Chondrocyte (in vitro differentiated cells): ENCODE results near the gene AFAP1. TPM values are rescaled to one million over a fixed set of nuclear protein-coding genes. Genes with fewer than 3 reads are reported as not detected.

Source experiments
- DNase-seq: peaks from one replicate; pipeline ENCODE4 v3.0.0; 2021; ENCODE audit warnings: mixed read lengths, low spot score
- H3K27ac Mint-ChIP-seq: one replicate; pipeline ENCODE4 v1.8.0; 2021; ENCODE audit warnings: mild to moderate bottlenecking, moderate library complexity, mixed read lengths; ENCODE audit not compliant: unreplicated experiment
- H3K27me3 Mint-ChIP-seq: 2 replicates; pipeline ENCODE4 v1.8.0; 2021; ENCODE audit warnings: low read depth, mixed read lengths
- H3K36me3 Mint-ChIP-seq: 2 replicates; pipeline ENCODE4 v1.8.0; 2021; ENCODE audit warnings: low read depth, mixed read lengths
- H3K4me1 Mint-ChIP-seq: 2 replicates; pipeline ENCODE4 v1.8.0; 2021; ENCODE audit warnings: low read depth, mild to moderate bottlenecking, mixed read lengths
- H3K4me3 Mint-ChIP-seq: one replicate; pipeline ENCODE4 v1.8.0; 2021; ENCODE audit warnings: mild to moderate bottlenecking, moderate library complexity, mixed read lengths; ENCODE audit not compliant: unreplicated experiment
- H3K9me3 Mint-ChIP-seq: 2 replicates; pipeline ENCODE4 v1.8.0; 2021; ENCODE audit warnings: low read depth, mixed read lengths
- CTCF ChIP-seq: fragments of 200-600 bp; sonication (generic); IDR thresholded peaks from 2 replicates; pipeline ENCODE4 v1.5.0; 2021; ENCODE audit warnings: antibody characterized with exemption, mild to moderate bottlenecking, moderate library complexity
- total RNA-seq: library from RNA; stranded (reverse); gene quantifications from 3 replicates; pipeline ENCODE4 v1.2.1, GENCODE V29; 2021

Gene AFAP1
- total RNA-seq, 1 donor from 2014 or later = 118 TPM

DNA sequence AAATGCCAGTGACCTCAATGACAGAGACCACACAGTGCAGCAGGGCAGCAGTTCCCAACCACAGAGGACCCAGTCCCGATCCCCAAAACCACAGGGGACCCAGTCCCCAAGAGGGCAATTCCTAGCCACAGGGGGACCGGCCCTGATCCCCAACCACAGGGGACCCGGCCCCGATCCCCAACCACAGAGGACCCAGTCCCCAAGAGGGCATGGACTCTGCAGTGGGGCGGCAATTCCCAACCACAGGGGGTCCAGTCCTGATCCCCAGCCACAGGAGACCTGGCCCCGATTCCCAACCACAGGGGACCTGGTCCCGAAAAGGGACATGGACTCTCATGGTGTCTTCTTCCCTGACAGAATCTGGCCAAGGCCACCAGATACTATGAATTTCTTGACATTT lies 136.3 kb downstream of the AFAP1 start:
- Mint-ChIP-seq H3K36me3 (peaks cover 24% of the 10 kb centered on the region), H3K9me3 (no peaks in the 10 kb centered on the region), H3K27ac (peak overlapping the region; percentile 95), H3K27me3 (no peaks in the 10 kb centered on the region), H3K4me1 (peaks cover 66% of the 10 kb centered on the region), H3K4me3 (no peak overlapping the region)
- no peak for DNase-seq
- TF ChIP-seq CTCF = no peak

- no peak for DNase-seq
- H3K27ac Mint-ChIP-seq = peak overlapping the region; percentile 81
- H3K9me3 Mint-ChIP-seq = no peaks in the 10 kb centered on the region
- TF ChIP-seq CTCF = peak; percentile 90
- no peak overlapping the region for H3K4me3 Mint-ChIP-seq
- H3K27me3 Mint-ChIP-seq = no peaks in the 10 kb centered on the region
- H3K36me3 Mint-ChIP-seq = peaks cover 26% of the 10 kb centered on the region
- H3K4me1 Mint-ChIP-seq = peaks cover 55% of the 10 kb centered on the region
Observed at GRCh38 chr4:7802093-7802726, 137.5 kb downstream of the AFAP1 start.

DNA sequence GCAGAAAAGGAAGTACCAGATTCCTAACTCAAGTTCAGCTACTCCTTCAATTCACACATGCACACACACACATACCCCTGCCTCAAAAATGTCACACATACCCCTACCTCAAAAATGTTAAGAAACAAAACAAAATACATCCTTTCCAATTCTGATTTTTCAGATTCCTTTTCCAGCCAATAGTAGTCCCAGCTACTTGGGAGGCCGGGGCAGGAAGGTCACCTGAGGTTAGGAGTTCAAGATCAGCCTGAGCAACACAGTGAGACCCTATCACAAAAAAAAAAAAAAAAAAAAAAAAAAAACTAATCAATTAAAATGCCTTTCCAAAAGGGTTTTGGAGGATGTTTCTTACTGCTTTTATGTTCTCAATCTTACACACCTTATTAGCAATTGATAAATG lies 138.0 kb downstream of the AFAP1 start:
- Mint-ChIP-seq H3K27me3 (no peaks in the 10 kb centered on the region), H3K9me3 (no peaks in the 10 kb centered on the region), H3K27ac (peak overlapping the region; percentile 81), H3K4me1 (peaks cover 49% of the 10 kb centered on the region), H3K4me3 (no peak overlapping the region), H3K36me3 (peaks cover 29% of the 10 kb centered on the region)
- no peak for TF ChIP-seq CTCF
- no peak for DNase-seq

DNA sequence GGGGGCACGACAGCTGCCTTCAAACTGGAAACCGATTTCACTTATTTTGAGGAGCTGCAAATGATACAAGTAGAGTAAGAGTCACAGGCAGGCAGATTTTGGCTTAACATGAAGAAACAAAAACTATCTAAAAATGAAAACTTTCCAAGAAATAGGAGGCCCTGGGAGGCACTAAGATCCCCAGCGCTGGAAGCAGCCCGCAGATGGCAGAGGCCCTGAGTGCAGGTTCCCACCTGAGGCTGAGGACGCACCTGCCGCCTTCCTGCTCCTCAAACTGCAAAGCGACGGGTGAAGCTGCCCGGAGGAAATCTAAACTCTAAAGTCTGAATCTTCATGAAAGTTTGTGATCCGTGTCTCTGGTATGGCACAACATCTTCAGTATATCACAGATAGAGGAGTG lies 138.7 kb downstream of the AFAP1 start:
- Mint-ChIP-seq H3K27ac (peak overlapping the region; percentile 76), H3K36me3 (peaks cover 29% of the 10 kb centered on the region), H3K27me3 (no peaks in the 10 kb centered on the region), H3K4me3 (no peak overlapping the region), H3K9me3 (no peaks in the 10 kb centered on the region), H3K4me1 (peaks cover 43% of the 10 kb centered on the region)
- no peak for DNase-seq
- TF ChIP-seq CTCF = no peak

DNA sequence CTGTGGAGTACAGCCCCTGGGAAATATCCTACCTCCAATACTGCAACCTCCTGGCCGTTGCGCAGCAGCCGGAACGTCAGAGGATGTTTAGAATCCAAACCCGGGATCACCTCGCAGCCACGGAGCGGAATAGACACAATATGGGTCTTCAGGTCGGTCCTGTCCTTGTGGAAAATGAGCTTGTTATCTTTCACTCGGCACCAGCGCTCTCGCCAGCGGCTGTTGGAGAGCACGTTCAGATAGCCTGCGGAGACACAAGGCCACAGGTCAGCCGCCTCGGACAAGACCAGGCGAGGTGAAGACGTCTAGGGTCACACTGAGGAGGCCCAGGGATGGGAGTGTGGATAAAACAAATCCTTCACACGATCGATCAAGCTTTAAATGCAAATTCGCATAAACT lies 139.3 kb downstream of the AFAP1 start:
- peak overlapping the region; percentile 33 for H3K27ac Mint-ChIP-seq
- no peak for TF ChIP-seq CTCF
- DNase-seq = no peak
- no peaks in the 10 kb centered on the region for H3K27me3 Mint-ChIP-seq
- H3K36me3 Mint-ChIP-seq = peaks cover 29% of the 10 kb centered on the region
- no peak overlapping the region for H3K4me3 Mint-ChIP-seq
- H3K9me3 Mint-ChIP-seq = no peaks in the 10 kb centered on the region
- peaks cover 37% of the 10 kb centered on the region for H3K4me1 Mint-ChIP-seq
